ENCODE measurements around the gene DPY19L3. TPM values are rescaled to one million over a fixed set of nuclear protein-coding genes. Genes with fewer than 3 reads are reported as not detected.

DPY19L3 gene
- total and polyA plus RNA-seq, 2 of the 4 experiments (the other 2 are of a cell fraction): 29.6 to 36.5 TPM

- WGBS, 2 experiments (ENCODE audit: extremely low coverage in 2 of 2, insufficient read length in 1 of 2): no CpG with 5 or more reads among the region's 5 CpGs
- ATAC-seq (ENCODE audit: low read depth): no peak
- POLR2A ChIA-PET (ENCODE audit: unreplicated experiment): no interaction called here
Measured at GRCh38 chr19:32362318-32362691, 43.3 kb upstream of the DPY19L3 start.

More at GRCh38 chr19:32362318-32362691, 43.3 kb upstream of the DPY19L3 start:
- Histone ChIP-seq H2AK9ac (replicated peaks; ENCODE audit: low read depth, low read length, poor library complexity) (no peak overlapping the region), H2BK120ac (ENCODE audit: low read depth, low read length) (no peak overlapping the region), H3K4me2 (ENCODE audit: low read depth, low read length) (no peak overlapping the region), H2AFZ (replicated peaks; ENCODE audit: low read length, poor library complexity) (no peak overlapping the region), H2BK5ac (ENCODE audit: low read depth, low read length, poor library complexity, severe bottlenecking) (no peak overlapping the region), H3K9me1 (ENCODE audit: insufficient read depth, low read length) (no peaks in the 10 kb centered on the region), H2BK15ac (ENCODE audit: low read depth, low read length) (no peak overlapping the region), H3K4me3 (ENCODE audit: insufficient read depth, low read depth, low read length) (no peak overlapping the region), H3K27me3 (ENCODE audit: control insufficient read depth, insufficient read depth, low read length) (no peaks in the 10 kb centered on the region), H3K9me3 (ENCODE audit: control insufficient read depth, insufficient read depth, low read length) (no peaks in the 10 kb centered on the region), H3K14ac (replicated peaks; ENCODE audit: low read depth, low read length) (no peak overlapping the region), H3K4me1 (ENCODE audit: control insufficient read depth, insufficient read depth, low read length) (peaks cover 5% of the 10 kb centered on the region; the same call in 1 of the 2 replicates), H2BK20ac (ENCODE audit: low read depth, low read length) (no peak overlapping the region), H4K91ac (ENCODE audit: insufficient read depth, low read depth, low read length) (no peak overlapping the region), H3K27ac (ENCODE audit: insufficient read depth, low read length) (no peak overlapping the region), H2AK5ac (ENCODE audit: low read depth, low read length) (no peak overlapping the region), H4K5ac (ENCODE audit: low read depth, low read length) (no peak overlapping the region), H4K8ac (ENCODE audit: low read depth in 2 of 2, low read length in 2 of 2) (no peak overlapping the region), H3K23ac (ENCODE audit: low read depth, low read length) (no peak overlapping the region), H3K4ac (ENCODE audit: low read depth, low read length) (no peak overlapping the region), H3K36me3 (ENCODE audit: control insufficient read depth, insufficient read depth, low read length) (peaks cover 33% of the 10 kb centered on the region), H3K79me1 (ENCODE audit: low read depth in 1 of 2, low read length in 2 of 2) (peaks cover 25 to 46% of the 10 kb centered on the region in 2 experiments), H3K56ac (ENCODE audit: extremely low read depth, insufficient read depth, low read length) (no peak overlapping the region), H3K18ac (ENCODE audit: low read depth, low read length) (no peak overlapping the region), H3K9ac (ENCODE audit: low read depth, low read length) (no peak overlapping the region), H4K20me1 (ENCODE audit: insufficient read depth, low read length) (peaks cover 11% of the 10 kb centered on the region; the same call in 1 of the 2 replicates)
- TF ChIP-seq MAFK (IDR thresholded peaks at IDR 0.05; ENCODE audit: low read depth, low read length) (no peak), RFX5 (IDR thresholded peaks at IDR 0.05; ENCODE audit: low read depth, low read length) (no peak), MXI1 (IDR thresholded peaks at IDR 0.05; ENCODE audit: borderline replicate concordance, low read depth, low read length) (no peak), CHD1 (IDR thresholded peaks at IDR 0.05; ENCODE audit: low read depth, low read length) (no peak), ELK1 (IDR thresholded peaks at IDR 0.05; ENCODE audit: borderline replicate concordance, low read depth, low read length) (no peak), NFE2L2 (IDR thresholded peaks at IDR 0.05; ENCODE audit: low read depth, low read length) (no peak), BHLHE40 (IDR thresholded peaks at IDR 0.05; ENCODE audit: low read depth, low read length) (no peak), RCOR1 (IDR thresholded peaks at IDR 0.05; ENCODE audit: insufficient replicate concordance, low read length) (no peak), FOS (IDR thresholded peaks at IDR 0.05; ENCODE audit: low read depth, low read length) (no peak), CTCF (conservative IDR thresholded peaks at IDR 0.05; ENCODE audit: low read depth, low read length) (no peak), SMC3 (IDR thresholded peaks at IDR 0.05; ENCODE audit: low read depth, low read length) (no peak), RAD21 (IDR thresholded peaks at IDR 0.05; ENCODE audit: low read length) (no peak), POLR2A (IDR thresholded peaks at IDR 0.05; ENCODE audit: low read depth, low read length) (no peak), USF2 (IDR thresholded peaks at IDR 0.05; ENCODE audit: low read depth, low read length) (no peak), CEBPB (IDR thresholded peaks at IDR 0.05; ENCODE audit: low read depth, low read length) (no peak), MAZ (IDR thresholded peaks at IDR 0.05; ENCODE audit: borderline replicate concordance, low read depth, low read length) (no peak)
- intact Hi-C loops (cut with micrococcal nuclease) (no loop called here), dilution Hi-C loops (cut with HindIII; ENCODE audit: low sequenced_read_pairs, unreplicated experiment) (no loop called here), in situ Hi-C loops (cut with MboI; ENCODE audit: low sequenced_read_pairs) (loop anchor here (25.0 kb wide), 1 partner anchor 1025 kb away; the partner anchor contains the start of gene TSHZ3)
- BruUV-seq (replicated peaks): no TSS peak
- no peak for DNase-seq
- CTCF ChIA-PET: no interaction called here

All from IMR-90 (cell line).